Measurements from ENCODE around the gene PPIP5K2. TPM values are rescaled to one million over a fixed set of nuclear protein-coding genes. Genes with fewer than 3 reads are reported as not detected.

PPIP5K2 gene
- total and polyA plus RNA-seq, 2 donors (not counting 3 experiments of a cell fraction or from before 2014, with no cell fraction given): 20.8 to 69.4 TPM

DNA sequence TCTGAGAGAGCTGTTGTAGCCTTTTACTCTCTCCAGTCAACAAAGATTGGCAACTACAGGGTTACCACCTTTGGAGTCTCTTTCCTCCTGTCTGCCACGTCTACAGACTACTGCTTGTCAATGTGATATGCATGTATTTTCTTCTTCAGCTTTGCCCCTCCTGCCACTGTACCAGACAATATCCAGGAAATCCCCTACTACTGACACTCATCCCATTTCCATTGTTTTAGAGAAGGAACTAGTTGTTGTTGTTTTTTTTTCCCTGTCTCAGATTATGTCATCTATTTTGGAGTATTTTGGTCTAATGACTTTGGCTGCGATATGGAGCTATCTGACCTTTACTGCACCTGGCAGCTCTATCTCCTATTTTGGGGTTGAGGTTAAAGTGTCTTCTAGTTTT, 88.4 kb downstream of the PPIP5K2 start:
- H4K20me1 ChIP-seq (replicated peaks; ENCODE audit: control insufficient read depth, extremely low read depth, insufficient read depth, low read length): no peaks in the 10 kb centered on the region
- dilution Hi-C loops (cut with MboI; ENCODE audit: extremely low pct_ligation_motif_present, low sequenced_read_pairs): no loop called here
- H3K27me3 ChIP-seq (ENCODE audit: control insufficient read depth in 2 of 2, insufficient read depth in 2 of 2, low read length in 2 of 2): no peaks in the 10 kb centered on the region
- peaks cover 27% of the 10 kb centered on the region for H3K4me1 ChIP-seq (ENCODE audit: control insufficient read depth, extremely low read depth, insufficient read depth, low read length)
- no peak for FAIRE-seq
- ChIA-PET POLR2A (no interaction called here), CTCF (interaction anchor here (1.5 to 2.9 kb wide), 3 partner anchors 9 to 527 kb away, joined by 3 to 16 read pairs (median 10); no protein-coding TSS in a partner anchor)
- no peak overlapping the region for H3K4me2 ChIP-seq (ENCODE audit: insufficient read depth, low read length)
- H3K79me2 ChIP-seq (ENCODE audit: control insufficient read depth, insufficient read depth, low read length): no peaks in the 10 kb centered on the region
- no peaks in the 10 kb centered on the region for H3K9me3 ChIP-seq (replicated peaks; ENCODE audit: control insufficient read depth, insufficient read depth, low read length)
- peak; percentile 75 for DNase-seq (ENCODE audit: low read depth, low spot score)
- BruUV-seq (replicated peaks): no TSS peak
- intact Hi-C loops (cut with micrococcal nuclease): loop anchor here (1.0 kb wide), 1 partner anchor 10 kb away; no protein-coding TSS in a partner anchor
- TF ChIP-seq, protein P1, sequence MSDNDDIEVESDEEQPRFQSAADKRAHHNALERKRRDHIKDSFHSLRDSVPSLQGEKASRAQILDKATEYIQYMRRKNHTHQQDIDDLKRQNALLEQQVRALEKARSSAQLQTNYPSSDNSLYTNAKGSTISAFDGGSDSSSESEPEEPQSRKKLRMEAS (IDR thresholded peaks at IDR 0.05; ENCODE audit: insufficient read depth, insufficient read length): no peak
- TF ChIP-seq EZH2 (IDR thresholded peaks at IDR 0.05; ENCODE audit: borderline replicate concordance, low read depth, low read length, severe bottlenecking) (no peak), JUN (IDR thresholded peaks at IDR 0.05; ENCODE audit: borderline replicate concordance, insufficient read depth, insufficient read length, low read depth) (peak; percentile 58), FOS (IDR thresholded peaks at IDR 0.05; ENCODE audit: borderline replicate concordance, insufficient read depth, low read length) (peak; percentile 17), POLR2A (IDR thresholded peaks at IDR 0.05; ENCODE audit: low read depth, low read length) (peak; percentile 33), GATA2 (IDR thresholded peaks at IDR 0.05; ENCODE audit: insufficient read depth, insufficient read length, low read depth, low read length) (no peak), POLR2AphosphoS5 (IDR thresholded peaks at IDR 0.05; ENCODE audit: insufficient read depth, low read depth, low read length) (peak; percentile 42), MYC (IDR thresholded peaks at IDR 0.05; ENCODE audit: low read depth, low read length) (no peak)
- TF ChIP-seq, protein P2, sequence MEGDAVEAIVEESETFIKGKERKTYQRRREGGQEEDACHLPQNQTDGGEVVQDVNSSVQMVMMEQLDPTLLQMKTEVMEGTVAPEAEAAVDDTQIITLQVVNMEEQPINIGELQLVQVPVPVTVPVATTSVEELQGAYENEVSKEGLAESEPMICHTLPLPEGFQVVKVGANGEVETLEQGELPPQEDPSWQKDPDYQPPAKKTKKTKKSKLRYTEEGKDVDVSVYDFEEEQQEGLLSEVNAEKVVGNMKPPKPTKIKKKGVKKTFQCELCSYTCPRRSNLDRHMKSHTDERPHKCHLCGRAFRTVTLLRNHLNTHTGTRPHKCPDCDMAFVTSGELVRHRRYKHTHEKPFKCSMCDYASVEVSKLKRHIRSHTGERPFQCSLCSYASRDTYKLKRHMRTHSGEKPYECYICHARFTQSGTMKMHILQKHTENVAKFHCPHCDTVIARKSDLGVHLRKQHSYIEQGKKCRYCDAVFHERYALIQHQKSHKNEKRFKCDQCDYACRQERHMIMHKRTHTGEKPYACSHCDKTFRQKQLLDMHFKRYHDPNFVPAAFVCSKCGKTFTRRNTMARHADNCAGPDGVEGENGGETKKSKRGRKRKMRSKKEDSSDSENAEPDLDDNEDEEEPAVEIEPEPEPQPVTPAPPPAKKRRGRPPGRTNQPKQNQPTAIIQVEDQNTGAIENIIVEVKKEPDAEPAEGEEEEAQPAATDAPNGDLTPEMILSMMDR (IDR thresholded peaks at IDR 0.05; ENCODE audit: extremely low read depth in 1 of 2, insufficient read depth in 1 of 2, low read depth in 1 of 2, low read length in 2 of 2): no peak
- H3K9me1 ChIP-seq (replicated peaks; ENCODE audit: control insufficient read depth, extremely low read depth, insufficient read depth, low read length): no peaks in the 10 kb centered on the region
- H3K4me3 ChIP-seq (replicated peaks in 1 of 3; ENCODE audit: insufficient read depth in 1 of 3, low read depth in 1 of 3, low read length in 3 of 3): no peak overlapping the region
- no peak overlapping the region for H3K9ac ChIP-seq (replicated peaks; ENCODE audit: extremely low read depth, insufficient read depth, low read length)
- no peaks in the 10 kb centered on the region for H3K36me3 ChIP-seq (ENCODE audit: control insufficient read depth in 2 of 2, extremely low read depth in 1 of 2, insufficient read depth in 2 of 2, low read length in 2 of 2)
- H3K27ac ChIP-seq (ENCODE audit: insufficient read depth, low read depth, low read length): peak overlapping the region; percentile 36
- no peak overlapping the region for H2AFZ ChIP-seq (ENCODE audit: low read depth, low read length)
